ENCODE data around the gene KLK3.

The KLK3 gene

GRCh38 chr19:50873056-50873455 lies 18.3 kb downstream of the KLK3 start, which contains the start of gene KLK2:
Gene KLK2 (plus strand): TSS chr19:50873439. CDS start chr19:50873474, 35 bp downstream.
- no peak for TF ChIP-seq CTCF (IDR thresholded peaks at IDR 0.05; ENCODE audit: low read depth, low read length)
- Histone ChIP-seq H3K9me3 (ENCODE audit: severe bottlenecking) (peaks cover 9% of the 10 kb centered on the region), H3K36me3 (no peaks in the 10 kb centered on the region), H3K27me3 (ENCODE audit: insufficient read depth, low read depth, severe bottlenecking) (peaks cover 95% of the 10 kb centered on the region), H3K4me3 (ENCODE audit: low read depth, low read length) (no peak within 1 kb of the TSS), H3K27ac (no peak within 1 kb of the TSS)
- DNase-seq, result no peak

GRCh38 chr19:50874211-50874610 lies 19.5 kb downstream of the KLK3 start:
- TF ChIP-seq CTCF (IDR thresholded peaks at IDR 0.05; ENCODE audit: low read depth, low read length), result no peak
- Histone ChIP-seq H3K4me3 (ENCODE audit: low read depth, low read length) (no peak overlapping the region), H3K27me3 (ENCODE audit: insufficient read depth, low read depth, severe bottlenecking) (peaks cover 95% of the 10 kb centered on the region), H3K9me3 (ENCODE audit: severe bottlenecking) (peaks cover 9% of the 10 kb centered on the region), H3K36me3 (no peaks in the 10 kb centered on the region), H3K27ac (no peak overlapping the region)
- no peak for DNase-seq

GRCh38 chr19:50875795-50876422 lies 21.2 kb downstream of the KLK3 start:
- H3K27ac ChIP-seq, result no peak overlapping the region
- H3K27me3 ChIP-seq (ENCODE audit: insufficient read depth, low read depth, severe bottlenecking), result peaks cover 95% of the 10 kb centered on the region
- H3K36me3 ChIP-seq, result no peaks in the 10 kb centered on the region
- no peak for TF ChIP-seq CTCF (IDR thresholded peaks at IDR 0.05; ENCODE audit: low read depth, low read length)
- no peaks in the 10 kb centered on the region for H3K9me3 ChIP-seq (ENCODE audit: severe bottlenecking)
- H3K4me3 ChIP-seq (ENCODE audit: low read depth, low read length), result no peak overlapping the region
- DNase-seq, result no peak

- no peaks in the 10 kb centered on the region for H3K36me3 ChIP-seq
- no peak for DNase-seq
- H3K27me3 ChIP-seq (ENCODE audit: insufficient read depth, low read depth, severe bottlenecking), result peaks cover 95% of the 10 kb centered on the region
- no peak overlapping the region for H3K4me3 ChIP-seq (ENCODE audit: low read depth, low read length)
- H3K9me3 ChIP-seq (ENCODE audit: severe bottlenecking), result no peaks in the 10 kb centered on the region
- no peak for TF ChIP-seq CTCF (IDR thresholded peaks at IDR 0.05; ENCODE audit: low read depth, low read length)
- no peak overlapping the region for H3K27ac ChIP-seq
These were observed 21.7 kb downstream of the KLK3 start for GRCh38 chr19:50876456-50876855.

- no peak for TF ChIP-seq CTCF (IDR thresholded peaks at IDR 0.05; ENCODE audit: low read depth, low read length)
- no peaks in the 10 kb centered on the region for H3K36me3 ChIP-seq
- no peak overlapping the region for H3K27ac ChIP-seq
- H3K9me3 ChIP-seq (ENCODE audit: severe bottlenecking), result no peaks in the 10 kb centered on the region
- no peak for DNase-seq
- H3K27me3 ChIP-seq (ENCODE audit: insufficient read depth, low read depth, severe bottlenecking), result peaks cover 100% of the 10 kb centered on the region
- no peak overlapping the region for H3K4me3 ChIP-seq (ENCODE audit: low read depth, low read length)
These were observed 22.6 kb downstream of the KLK3 start for GRCh38 chr19:50877338-50877737.

- Histone ChIP-seq H3K27ac (no peak overlapping the region), H3K27me3 (ENCODE audit: insufficient read depth, low read depth, severe bottlenecking) (peaks cover 100% of the 10 kb centered on the region)
These were observed 24.1 kb downstream of the KLK3 start for GRCh38 chr19:50878851-50879250.

More at GRCh38 chr19:50878851-50879250, 24.1 kb downstream of the KLK3 start:
- Histone ChIP-seq H3K4me3 (ENCODE audit: low read depth, low read length) (no peak overlapping the region), H3K36me3 (no peaks in the 10 kb centered on the region), H3K9me3 (ENCODE audit: severe bottlenecking) (no peaks in the 10 kb centered on the region)
- no peak for DNase-seq
- no peak for TF ChIP-seq CTCF (IDR thresholded peaks at IDR 0.05; ENCODE audit: low read depth, low read length)
